ENCODE data around the gene REELD1.
A peak's percentile ranks its signal among the peaks of the same experiment; 100 is the strongest.

REELD1 gene

GRCh38 chr4:146224326-146224966 lies 10.1 kb downstream of the REELD1 start:
- no peak for TF ChIP-seq GABPA (IDR thresholded peaks at IDR 0.05; ENCODE audit: low read depth)
- no peak for TF ChIP-seq REST (IDR thresholded peaks at IDR 0.05; ENCODE audit: insufficient replicate concordance, low read depth)
- TF ChIP-seq SPI1 (IDR thresholded peaks at IDR 0.05; ENCODE audit: borderline replicate concordance, low read depth), result no peak
- H3K27me3 ChIP-seq (ENCODE audit: insufficient read depth, poor library complexity, severe bottlenecking), result no peaks in the 10 kb centered on the region
- DNase-seq (ENCODE audit: low read depth in 1 of 2, low spot score in 1 of 2), result no peak
- H3K4me3 ChIP-seq (replicated peaks; ENCODE audit: insufficient read depth, low read length), result no peak overlapping the region
- no peak overlapping the region for H3K27ac ChIP-seq (replicated peaks)

GRCh38 chr4:146229406-146229805 lies 15.1 kb downstream of the REELD1 start:
- TF ChIP-seq POLR2AphosphoS5 (IDR thresholded peaks at IDR 0.05; ENCODE audit: low read depth) (no peak), GABPA (IDR thresholded peaks at IDR 0.05; ENCODE audit: low read depth) (no peak), SPI1 (IDR thresholded peaks at IDR 0.05; ENCODE audit: borderline replicate concordance, low read depth) (no peak), REST (IDR thresholded peaks at IDR 0.05; ENCODE audit: insufficient replicate concordance, low read depth) (no peak), CTCF (IDR thresholded peaks at IDR 0.05; ENCODE audit: insufficient read depth, low read length) (no peak)
- H3K27ac ChIP-seq (replicated peaks), result no peak overlapping the region
- H3K4me3 ChIP-seq (replicated peaks; ENCODE audit: insufficient read depth, low read length), result no peak overlapping the region
- no peaks in the 10 kb centered on the region for H3K27me3 ChIP-seq (ENCODE audit: insufficient read depth, poor library complexity, severe bottlenecking)
- no peak for DNase-seq (ENCODE audit: low read depth in 1 of 2, low spot score in 1 of 2)

- DNase-seq (ENCODE audit: low read depth in 1 of 2, low spot score in 1 of 2), result peak; percentile 28 to 44
- H3K27me3 ChIP-seq (ENCODE audit: insufficient read depth, poor library complexity, severe bottlenecking), result no peaks in the 10 kb centered on the region
- H3K27ac ChIP-seq (replicated peaks), result no peak overlapping the region
- TF ChIP-seq CTCF (IDR thresholded peaks at IDR 0.05; ENCODE audit: insufficient read depth, low read length) (no peak), POLR2AphosphoS5 (IDR thresholded peaks at IDR 0.05; ENCODE audit: low read depth) (no peak), REST (IDR thresholded peaks at IDR 0.05; ENCODE audit: insufficient replicate concordance, low read depth) (no peak), SPI1 (IDR thresholded peaks at IDR 0.05; ENCODE audit: borderline replicate concordance, low read depth) (peak; percentile 27; the same call in 1 of the 2 replicates), GABPA (IDR thresholded peaks at IDR 0.05; ENCODE audit: low read depth) (no peak)
- H3K4me3 ChIP-seq (replicated peaks; ENCODE audit: insufficient read depth, low read length), result no peak overlapping the region
These were observed 17.9 kb downstream of the REELD1 start for GRCh38 chr4:146232131-146232722.
